Right lobe of liver (tissue), 6 donors: ENCODE measurements around the gene COL6A1. TPM values are rescaled to one million over a fixed set of nuclear protein-coding genes. Genes with fewer than 3 reads are reported as not detected.

Experiments
- ATAC-seq, 4 donors: fragments of 200-7000 bp; cut with Tn5 transposase; one replicate each; pipeline ENCODE4 v1.9.1; 2020; ENCODE audit warnings: mild to moderate bottlenecking in 4 of 4, moderate library complexity in 4 of 4
- DNase-seq, 3 donors: peaks; one replicate each; pipeline ENCODE4 v3.0.0-alpha.2; 2020
- H3K27ac ChIP-seq, 3 donors: fragments of 200-600 bp; one replicate each; pipeline ENCODE4 v1.8.0; 2022
- H3K27me3 ChIP-seq, 2 donors: fragments of 200-600 bp; one replicate each; pipeline ENCODE4 v1.8.0; 2022
- H3K36me3 ChIP-seq, 4 donors: fragments of 200-600 bp; sonication (generic) in 1 of 4; one replicate each; pipeline versions ENCODE4 v1.5.1 to v1.8.0; 2017 to 2022; ENCODE audit warnings: control low read depth in 1 of 4
- H3K4me1 ChIP-seq, 4 donors: fragments of 200-600 bp; sonication (generic) in 1 of 4; one replicate each; pipeline versions ENCODE4 v1.5.1 to v1.8.0; 2017 to 2022; ENCODE audit warnings: control low read depth in 1 of 4
- H3K4me3 ChIP-seq, 3 donors: fragments of 200-600 bp; one replicate each; pipeline ENCODE4 v1.8.0; 2022
- H3K9me3 ChIP-seq, 4 donors: fragments of 200-600 bp; sonication (generic) in 1 of 4; one replicate each; pipeline versions ENCODE4 v1.5.1 to v1.8.0; 2017 to 2022; ENCODE audit warnings: control low read depth in 1 of 4
- CTCF ChIP-seq, 4 donors: fragments of 200-600 bp in 3 of 4; fragments of 450-650 bp in 1 of 4; IDR thresholded peaks; one replicate each; pipeline versions ENCODE4 v1.5.1 to v1.8.0; 2016 to 2022; ENCODE audit warnings: antibody characterized with exemption in 4 of 4, mild to moderate bottlenecking in 2 of 4
- POLR2A ChIP-seq: fragments of 450-650 bp; IDR thresholded peaks from one replicate; pipeline ENCODE4 v1.6.1; 2017; ENCODE audit warnings: antibody characterized with exemption, mild to moderate bottlenecking
- WGBS: methylation state at CpG from one replicate; pipeline ENCODE4 v1.1.6; 2018; ENCODE audit warnings: low coverage, low lambda C conversion rate; ENCODE audit not compliant: insufficient coverage; ENCODE audit errors: missing lambda C conversion rate; 5-methylcytosine and 5-hydroxymethylcytosine counted together
- intact Hi-C, 2 donors: fragments of 100-400 bp; cut with DNase I; formaldehyde crosslinking; loops; one replicate each; pipeline versions ENCODE4 v1.11.2 to v1.14.1; 2022
- total RNA-seq, 6 experiments: library from RNA; depleted of rRNA in 2 of 6; stranded (reverse); fragments of >200 nt in 2 of 6; fragmentation: NEBNext Ultra II Directional in 3 of 6; extraction: Animal tissue kit (Norgen Biotek cat#: 25700) in 3 of 6; gene quantifications; one replicate each; pipeline versions ENCODE4 v1.1.0 to v1.2.4, GENCODE V29; 2016 to 2023
- donor health status: DM: no; HTN: yes; CAD: no.
- donor health status: DM: no; HTN: no; CAD: no.
- donor health status: DM: no; HTN: no; CAD: no.
- donor health status: DM: no; HTN: yes; CAD: no.
- donor health status: DM: no; HTN: yes; CAD: no.

Gene COL6A1
- total RNA-seq, 6 experiments from 2014 or later = 28.2 to 79.9 (median 51.1) TPM

- no peaks in the 10 kb centered on the region for H3K27me3 ChIP-seq
- DNase-seq = no peak
- no peaks in the 10 kb centered on the region for H3K9me3 ChIP-seq
- H3K4me1 ChIP-seq = no peaks in the 10 kb centered on the region
- H3K4me3 ChIP-seq = no peak overlapping the region
- no peaks in the 10 kb centered on the region for H3K36me3 ChIP-seq
- H3K27ac ChIP-seq = no peak overlapping the region
- no peak for ATAC-seq
- no peak for TF ChIP-seq CTCF (IDR thresholded peaks at IDR 0.05)
- no peak for TF ChIP-seq POLR2A
- intact Hi-C loops = no loop called here
- WGBS = 79% methylated on average over 8 of the region's 14 CpGs
Observed at GRCh38 chr21:45944601-45945000, 37.0 kb upstream of the COL6A1 start.

- H3K36me3 ChIP-seq = no peaks in the 10 kb centered on the region
- TF ChIP-seq CTCF (IDR thresholded peaks at IDR 0.05) (no peak), POLR2A (no peak)
- intact Hi-C loops = no loop called here
- no peak overlapping the region for H3K4me3 ChIP-seq
- ATAC-seq (no peak), DNase-seq (no peak)
- no peaks in the 10 kb centered on the region for H3K9me3 ChIP-seq
- H3K27me3 ChIP-seq = no peaks in the 10 kb centered on the region
- no peaks in the 10 kb centered on the region for H3K4me1 ChIP-seq
- no peak overlapping the region for H3K27ac ChIP-seq
- 74% methylated on average over 3 of the region's 24 CpGs for WGBS
Observed at GRCh38 chr21:45945066-45945867, 36.3 kb upstream of the COL6A1 start.

GRCh38 chr21:45945868-45946210 lies 35.7 kb upstream of the COL6A1 start:
- Histone ChIP-seq H3K27me3 (no peaks in the 10 kb centered on the region), H3K27ac (no peak overlapping the region), H3K9me3 (no peaks in the 10 kb centered on the region), H3K36me3 (no peaks in the 10 kb centered on the region), H3K4me1 (no peaks in the 10 kb centered on the region), H3K4me3 (no peak overlapping the region)
- 68% methylated on average over 3 of the region's 12 CpGs for WGBS
- ATAC-seq (no peak), DNase-seq (no peak)
- intact Hi-C loops = no loop called here
- TF ChIP-seq CTCF (IDR thresholded peaks at IDR 0.05) (no peak), POLR2A (no peak)

- intact Hi-C loops = no loop called here
- no peak overlapping the region for H3K4me3 ChIP-seq
- no peak overlapping the region for H3K27ac ChIP-seq
- no peaks in the 10 kb centered on the region for H3K27me3 ChIP-seq
- no peak for DNase-seq
- no peaks in the 10 kb centered on the region for H3K36me3 ChIP-seq
- WGBS = 90% methylated on average over 4 of the region's 16 CpGs
- ATAC-seq = no peak
- H3K4me1 ChIP-seq = no peaks in the 10 kb centered on the region
- no peaks in the 10 kb centered on the region for H3K9me3 ChIP-seq
- TF ChIP-seq POLR2A (no peak), CTCF (IDR thresholded peaks at IDR 0.05) (no peak)
Observed at GRCh38 chr21:45947296-45947695, 34.3 kb upstream of the COL6A1 start.
